IMR-90 (cell line): ENCODE results near the gene EDEM3. TPM values are rescaled to one million over a fixed set of nuclear protein-coding genes. Genes with fewer than 3 reads are reported as not detected.

Experiments
- ATAC-seq: fragments of 200-7000 bp; cut with Tn5 transposase; 2 replicates; pipeline ENCODE4 v1.9.1; 2020; ENCODE audit warnings: low read depth, mild to moderate bottlenecking, moderate library complexity
- BruUV-seq: library from RNA; stranded (reverse); fragments of 400-500 nt; replicated peaks from 2 replicates; lab custom pipeline; 2021; lab: Mats Ljungman, UMichigan
- CTCF ChIA-PET: fragments of 300-600 bp; formaldehyde crosslinking; extraction: SDS; loops from one replicate; lab custom pipeline; 2021; ENCODE audit warnings: antibody characterized with exemption; lab: Yijun Ruan, JAX
- POLR2A ChIA-PET: fragments of 300-600 bp; sonication (Branson Sonifier 250); formaldehyde crosslinking; loops from one replicate; lab custom pipeline; 2022; ENCODE audit warnings: antibody characterized with exemption; ENCODE audit not compliant: unreplicated experiment; lab: Charles Lee
- DNase-seq: peaks from one replicate; pipeline ENCODE4 v3.0.0; 2013
- H2AFZ ChIP-seq: replicated peaks from 2 replicates; pipeline ENCODE3; 2013; ENCODE audit warnings: low read length, mild to moderate bottlenecking; ENCODE audit not compliant: poor library complexity
- H2AK5ac ChIP-seq: 2 replicates; pipeline ENCODE4 v1.6.1; 2013; ENCODE audit warnings: low read depth, low read length, inconsistent platforms
- H2AK9ac ChIP-seq: replicated peaks from 2 replicates; pipeline ENCODE3; 2013; ENCODE audit warnings: mild to moderate bottlenecking, low read depth, low read length, moderate library complexity; ENCODE audit not compliant: poor library complexity
- H2BK120ac ChIP-seq: 2 replicates; pipeline ENCODE4 v1.6.1; 2013; ENCODE audit warnings: low read depth, low read length, inconsistent platforms
- H2BK15ac ChIP-seq: 3 replicates; pipeline ENCODE4 v1.6.1; 2013; ENCODE audit warnings: low read depth, low read length, inconsistent platforms
- H2BK20ac ChIP-seq: 2 replicates; pipeline ENCODE4 v1.6.1; 2013; ENCODE audit warnings: low read depth, mild to moderate bottlenecking, inconsistent platforms, low read length, moderate library complexity
- H2BK5ac ChIP-seq: 2 replicates; pipeline ENCODE4 v1.6.1; 2013; ENCODE audit warnings: mild to moderate bottlenecking, low read depth, low read length, inconsistent platforms; ENCODE audit not compliant: poor library complexity, severe bottlenecking
- H3K14ac ChIP-seq: replicated peaks from 2 replicates; pipeline ENCODE4 v1.6.1; 2013; ENCODE audit warnings: low read depth, low read length, inconsistent platforms
- H3K18ac ChIP-seq: 2 replicates; pipeline ENCODE4 v1.6.1; 2013; ENCODE audit warnings: low read depth, low read length, control low read depth
- H3K23ac ChIP-seq: 2 replicates; pipeline ENCODE4 v1.6.1; 2013; ENCODE audit warnings: low read depth, low read length, inconsistent platforms
- H3K27ac ChIP-seq: 2 replicates; pipeline ENCODE4 v1.5.1; 2013; ENCODE audit warnings: mild to moderate bottlenecking, control low read depth, low read length; ENCODE audit not compliant: insufficient read depth
- H3K27me3 ChIP-seq: 2 replicates; pipeline ENCODE4 v1.6.1; 2013; ENCODE audit warnings: low read length; ENCODE audit not compliant: control insufficient read depth, insufficient read depth
- H3K36me3 ChIP-seq: 2 replicates; pipeline ENCODE4 v1.6.1; 2013; ENCODE audit warnings: low read length, mixed read lengths; ENCODE audit not compliant: control insufficient read depth, insufficient read depth
- H3K4ac ChIP-seq: 2 replicates; pipeline ENCODE4 v1.6.1; 2013; ENCODE audit warnings: low read depth, low read length, inconsistent platforms
- H3K4me1 ChIP-seq: 2 replicates; pipeline ENCODE4 v1.6.1; 2013; ENCODE audit warnings: low read length, mixed read lengths; ENCODE audit not compliant: control insufficient read depth, insufficient read depth
- H3K4me2 ChIP-seq: 2 replicates; pipeline ENCODE4 v1.6.1; 2013; ENCODE audit warnings: low read depth, mild to moderate bottlenecking, control low read depth, low read length, moderate library complexity
- H3K4me3 ChIP-seq: 2 replicates; pipeline ENCODE4 v1.5.1; 2013; ENCODE audit warnings: low read depth, mild to moderate bottlenecking, control low read depth, low read length, moderate library complexity; ENCODE audit not compliant: insufficient read depth
- H3K56ac ChIP-seq: 2 replicates; pipeline ENCODE4 v1.6.1; 2013; ENCODE audit warnings: low read length, inconsistent platforms; ENCODE audit not compliant: insufficient read depth; ENCODE audit errors: extremely low read depth
- H3K79me1 ChIP-seq, 2 experiments: 2 replicates each; pipeline ENCODE4 v1.6.1; 2013; ENCODE audit warnings: low read length in 2 of 2, inconsistent platforms in 1 of 2, low read depth in 1 of 2
- H3K9ac ChIP-seq: 2 replicates; pipeline ENCODE4 v1.6.1; 2013; ENCODE audit warnings: low read depth, low read length, control low read depth
- H3K9me1 ChIP-seq: 2 replicates; pipeline ENCODE4 v1.6.1; 2013; ENCODE audit warnings: low read length, inconsistent platforms; ENCODE audit not compliant: insufficient read depth
- H3K9me3 ChIP-seq: 2 replicates; pipeline ENCODE4 v1.6.1; 2013; ENCODE audit warnings: low read length; ENCODE audit not compliant: control insufficient read depth, insufficient read depth
- H4K20me1 ChIP-seq: 2 replicates; pipeline ENCODE4 v1.6.1; 2013; ENCODE audit warnings: low read length, inconsistent platforms; ENCODE audit not compliant: insufficient read depth
- H4K5ac ChIP-seq: 2 replicates; pipeline ENCODE4 v1.6.1; 2013; ENCODE audit warnings: mild to moderate bottlenecking, low read depth, low read length, control low read depth
- H4K8ac ChIP-seq, 2 experiments: 2 replicates each; pipeline ENCODE4 v1.6.1; 2013; ENCODE audit warnings: low read depth in 2 of 2, low read length in 2 of 2, control low read depth in 1 of 2, inconsistent platforms in 1 of 2
- H4K91ac ChIP-seq: 2 replicates; pipeline ENCODE4 v1.6.1; 2013; ENCODE audit warnings: low read depth, low read length, inconsistent platforms; ENCODE audit not compliant: insufficient read depth
- BHLHE40 ChIP-seq: fragments of 150-350 bp; IDR thresholded peaks from 2 replicates; pipeline ENCODE4 v1.6.1; 2016; ENCODE audit warnings: mild to moderate bottlenecking, low read depth, low read length
- CEBPB ChIP-seq: IDR thresholded peaks from 2 replicates; pipeline ENCODE4 v1.6.1; 2012; ENCODE audit warnings: low read depth, low read length, improper control_type of control experiment
- CHD1 ChIP-seq: IDR thresholded peaks from 2 replicates; pipeline ENCODE4 v1.6.1; 2012; ENCODE audit warnings: low read depth, low read length, improper control_type of control experiment
- FOS ChIP-seq: fragments of 150-350 bp; IDR thresholded peaks from 2 replicates; pipeline ENCODE4 v1.6.1; 2016; ENCODE audit warnings: low read depth, low read length
- MAFK ChIP-seq: IDR thresholded peaks from 2 replicates; pipeline ENCODE4 v1.6.1; 2012; ENCODE audit warnings: low read depth, low read length, improper control_type of control experiment
- MAZ ChIP-seq: IDR thresholded peaks from 2 replicates; pipeline ENCODE4 v1.6.1; 2012; ENCODE audit warnings: low read depth, mild to moderate bottlenecking, low read length, improper control_type of control experiment, moderate library complexity, borderline replicate concordance
- MXI1 ChIP-seq: IDR thresholded peaks from 2 replicates; pipeline ENCODE4 v1.6.1; 2012; ENCODE audit warnings: low read depth, mild to moderate bottlenecking, low read length, moderate library complexity, borderline replicate concordance
- NFE2L2 ChIP-seq: fragments of 150-350 bp; IDR thresholded peaks from 2 replicates; pipeline ENCODE4 v1.6.1; 2016; ENCODE audit warnings: low read depth, mild to moderate bottlenecking, low read length
- POLR2A ChIP-seq: IDR thresholded peaks from 2 replicates; pipeline ENCODE4 v1.6.1; 2012; ENCODE audit warnings: mild to moderate bottlenecking, low read depth, low read length
- RAD21 ChIP-seq: IDR thresholded peaks from 2 replicates; pipeline ENCODE4 v1.6.1; 2012; ENCODE audit warnings: low read length, improper control_type of control experiment
- RCOR1 ChIP-seq: IDR thresholded peaks from 2 replicates; pipeline ENCODE4 v1.6.1; 2012; ENCODE audit warnings: mild to moderate bottlenecking, low read length, improper control_type of control experiment; ENCODE audit not compliant: insufficient replicate concordance
- RFX5 ChIP-seq: IDR thresholded peaks from 2 replicates; pipeline ENCODE4 v1.8.0; 2012; ENCODE audit warnings: low read depth, mild to moderate bottlenecking, low read length, moderate library complexity
- SMC3 ChIP-seq: fragments of 150-350 bp; IDR thresholded peaks from 2 replicates; pipeline ENCODE4 v1.6.1; 2016; ENCODE audit warnings: low read depth, mild to moderate bottlenecking, antibody characterized with exemption, low read length, moderate library complexity
- WGBS, 2 experiments: methylation state at CpG; one replicate each; pipeline versions ENCODE4 v1.1.5 to v1.1.7; 2013; ENCODE audit warnings: missing lambda C conversion rate in 2 of 2; ENCODE audit not compliant: insufficient read length in 1 of 2; ENCODE audit errors: extremely low coverage in 2 of 2; 5-methylcytosine and 5-hydroxymethylcytosine counted together
- dilution Hi-C: fragments of 300-500 bp; cut with HindIII; formaldehyde crosslinking; loops from one replicate; pipeline ENCODE4 v1.14.3; 2018; ENCODE audit warnings: low sequenced_read_pairs; ENCODE audit not compliant: unreplicated experiment
- in situ Hi-C: fragments of 300-500 bp; cut with MboI; formaldehyde crosslinking; loops from 3 replicates; pipeline ENCODE4 v1.14.3; 2019; ENCODE audit warnings: low sequenced_read_pairs, inconsistent platforms, mixed read lengths
- intact Hi-C: fragments of 100-400 bp; cut with micrococcal nuclease; formaldehyde crosslinking; loops from 2 replicates; pipeline ENCODE4 v1.10.0; 2022
- polyA plus RNA-seq, 3 experiments: library from polyadenylated mRNA; depleted of rRNA; stranded (reverse); fragments of >200 nt; gene quantifications; 2 replicates each; pipeline ENCODE4 v1.2.3, GENCODE V29; 2012; ENCODE audit warnings: low replicate concordance in 1 of 3
- total RNA-seq: library from RNA; depleted of rRNA; stranded (reverse); fragments of >200 nt; gene quantifications from 2 replicates; pipeline ENCODE4 v1.2.3, GENCODE V29; 2012
- TF ChIP-seq, protein P1 (sequence below): fragments of 150-350 bp; IDR thresholded peaks from 2 replicates; pipeline ENCODE4 v1.6.1; 2016; ENCODE audit warnings: low read depth, mild to moderate bottlenecking, low read length, moderate library complexity, borderline replicate concordance
- TF ChIP-seq, protein P2 (sequence below): conservative IDR thresholded peaks from 2 replicates; pipeline ENCODE4 v1.5.1; 2012; ENCODE audit warnings: mild to moderate bottlenecking, low read depth, low read length, improper control_type of control experiment
- TF ChIP-seq, protein P3 (sequence below): fragments of 150-350 bp; IDR thresholded peaks from 2 replicates; pipeline ENCODE4 v1.6.1; 2017; ENCODE audit warnings: mild to moderate bottlenecking, antibody characterized with exemption, low read length, low read depth

Gene EDEM3
- total and polyA plus RNA-seq, 2 of the 4 experiments (the other 2 are of a cell fraction) = 17.5 to 29.9 TPM

DNA sequence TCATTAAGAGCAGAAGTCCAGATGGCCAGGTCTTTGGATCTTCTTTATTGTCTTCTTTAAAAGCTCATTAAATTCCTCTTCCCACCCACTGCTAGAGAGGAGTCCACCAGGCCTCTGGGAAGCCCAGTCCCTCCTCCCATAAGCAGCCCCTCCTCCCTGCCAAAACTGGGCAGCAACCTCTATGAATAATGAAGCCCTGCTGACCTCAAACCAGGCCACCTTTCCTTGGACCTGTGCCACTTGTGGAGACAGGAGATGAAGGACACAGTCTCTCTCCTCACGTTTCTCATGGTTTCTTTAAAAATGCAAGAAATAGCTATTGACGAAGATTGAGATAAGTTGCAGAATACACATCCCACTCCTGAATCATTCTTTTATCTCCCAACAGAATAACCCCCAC, 112.8 kb downstream of the EDEM3 start:
- Histone ChIP-seq H3K18ac (no peak overlapping the region), H3K9me1 (peaks cover 4% of the 10 kb centered on the region; the same call in 1 of the 2 replicates), H3K4ac (no peak overlapping the region), H3K4me1 (no peaks in the 10 kb centered on the region), H4K5ac (no peak overlapping the region), H2BK5ac (no peak overlapping the region), H4K20me1 (no peaks in the 10 kb centered on the region), H2BK15ac (no peak overlapping the region), H3K27me3 (peaks cover 9% of the 10 kb centered on the region), H2AK9ac (no peak overlapping the region), H4K91ac (no peak overlapping the region), H3K23ac (no peak overlapping the region), H3K56ac (no peak overlapping the region), H4K8ac (no peak overlapping the region), H3K9ac (no peak overlapping the region), H3K14ac (no peak overlapping the region), H3K4me3 (no peak overlapping the region), H2BK120ac (no peak overlapping the region), H3K36me3 (no peaks in the 10 kb centered on the region), H2BK20ac (no peak overlapping the region), H3K9me3 (no peaks in the 10 kb centered on the region), H3K79me1 (no peaks in the 10 kb centered on the region), H2AFZ (no peak overlapping the region), H3K4me2 (no peak overlapping the region), H3K27ac (no peak overlapping the region), H2AK5ac (no peak overlapping the region)
- in situ Hi-C loops (no loop called here), dilution Hi-C loops (no loop called here), intact Hi-C loops (no loop called here)
- ChIA-PET POLR2A (no interaction called here), CTCF (interaction anchor here (0.7 kb wide), 1 partner anchor 22 kb away, joined by 4 read pairs; no protein-coding TSS in a partner anchor)
- no peak for DNase-seq
- BruUV-seq = no TSS peak
- WGBS, 2 experiments = 100% methylated on average over 1 of the region's 2 CpGs; no CpG with 5 or more reads in 1 of the 2 experiments
- TF ChIP-seq, protein P1, sequence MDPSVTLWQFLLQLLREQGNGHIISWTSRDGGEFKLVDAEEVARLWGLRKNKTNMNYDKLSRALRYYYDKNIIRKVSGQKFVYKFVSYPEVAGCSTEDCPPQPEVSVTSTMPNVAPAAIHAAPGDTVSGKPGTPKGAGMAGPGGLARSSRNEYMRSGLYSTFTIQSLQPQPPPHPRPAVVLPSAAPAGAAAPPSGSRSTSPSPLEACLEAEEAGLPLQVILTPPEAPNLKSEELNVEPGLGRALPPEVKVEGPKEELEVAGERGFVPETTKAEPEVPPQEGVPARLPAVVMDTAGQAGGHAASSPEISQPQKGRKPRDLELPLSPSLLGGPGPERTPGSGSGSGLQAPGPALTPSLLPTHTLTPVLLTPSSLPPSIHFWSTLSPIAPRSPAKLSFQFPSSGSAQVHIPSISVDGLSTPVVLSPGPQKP = no peak
- TF ChIP-seq, protein P2, sequence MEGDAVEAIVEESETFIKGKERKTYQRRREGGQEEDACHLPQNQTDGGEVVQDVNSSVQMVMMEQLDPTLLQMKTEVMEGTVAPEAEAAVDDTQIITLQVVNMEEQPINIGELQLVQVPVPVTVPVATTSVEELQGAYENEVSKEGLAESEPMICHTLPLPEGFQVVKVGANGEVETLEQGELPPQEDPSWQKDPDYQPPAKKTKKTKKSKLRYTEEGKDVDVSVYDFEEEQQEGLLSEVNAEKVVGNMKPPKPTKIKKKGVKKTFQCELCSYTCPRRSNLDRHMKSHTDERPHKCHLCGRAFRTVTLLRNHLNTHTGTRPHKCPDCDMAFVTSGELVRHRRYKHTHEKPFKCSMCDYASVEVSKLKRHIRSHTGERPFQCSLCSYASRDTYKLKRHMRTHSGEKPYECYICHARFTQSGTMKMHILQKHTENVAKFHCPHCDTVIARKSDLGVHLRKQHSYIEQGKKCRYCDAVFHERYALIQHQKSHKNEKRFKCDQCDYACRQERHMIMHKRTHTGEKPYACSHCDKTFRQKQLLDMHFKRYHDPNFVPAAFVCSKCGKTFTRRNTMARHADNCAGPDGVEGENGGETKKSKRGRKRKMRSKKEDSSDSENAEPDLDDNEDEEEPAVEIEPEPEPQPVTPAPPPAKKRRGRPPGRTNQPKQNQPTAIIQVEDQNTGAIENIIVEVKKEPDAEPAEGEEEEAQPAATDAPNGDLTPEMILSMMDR = no peak
- TF ChIP-seq POLR2A (no peak), SMC3 (no peak), FOS (no peak), BHLHE40 (no peak), MXI1 (no peak), CEBPB (no peak), NFE2L2 (no peak), RAD21 (no peak), RFX5 (no peak), MAZ (no peak), CHD1 (no peak), MAFK (no peak), RCOR1 (no peak)
- TF ChIP-seq, protein P3, sequence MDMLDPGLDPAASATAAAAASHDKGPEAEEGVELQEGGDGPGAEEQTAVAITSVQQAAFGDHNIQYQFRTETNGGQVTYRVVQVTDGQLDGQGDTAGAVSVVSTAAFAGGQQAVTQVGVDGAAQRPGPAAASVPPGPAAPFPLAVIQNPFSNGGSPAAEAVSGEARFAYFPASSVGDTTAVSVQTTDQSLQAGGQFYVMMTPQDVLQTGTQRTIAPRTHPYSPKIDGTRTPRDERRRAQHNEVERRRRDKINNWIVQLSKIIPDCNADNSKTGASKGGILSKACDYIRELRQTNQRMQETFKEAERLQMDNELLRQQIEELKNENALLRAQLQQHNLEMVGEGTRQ = no peak
- no peak for ATAC-seq
